Tibial nerve (tissue), 4 donors: ENCODE results near the gene PRRT4.

ENCODE experiments used
- EP300 ChIP-seq, 2 donors: sonication (generic); formaldehyde crosslinking; IDR thresholded peaks; one replicate each; pipeline ENCODE4 v1.6.1; 2017; ENCODE audit warnings: antibody characterized with exemption in 2 of 2, mild to moderate bottlenecking in 1 of 2
- POLR2A ChIP-seq, 2 donors: fragments of 450-650 bp; IDR thresholded peaks; one replicate each; pipeline ENCODE4 v1.6.1; 2017; ENCODE audit warnings: antibody characterized with exemption in 2 of 2, mild to moderate bottlenecking in 2 of 2, moderate library complexity in 2 of 2
- TF ChIP-seq, protein P1 (sequence below), 5 experiments: fragments of 200-600 bp in 3 of 5; fragments of 450-650 bp in 2 of 5; sonication (generic) in 3 of 5; IDR thresholded peaks; one replicate each; pipeline ENCODE4 v1.5.1; 2016 to 2019; ENCODE audit warnings: antibody characterized with exemption in 5 of 5, mild to moderate bottlenecking in 3 of 5, moderate library complexity in 2 of 5

DNA sequence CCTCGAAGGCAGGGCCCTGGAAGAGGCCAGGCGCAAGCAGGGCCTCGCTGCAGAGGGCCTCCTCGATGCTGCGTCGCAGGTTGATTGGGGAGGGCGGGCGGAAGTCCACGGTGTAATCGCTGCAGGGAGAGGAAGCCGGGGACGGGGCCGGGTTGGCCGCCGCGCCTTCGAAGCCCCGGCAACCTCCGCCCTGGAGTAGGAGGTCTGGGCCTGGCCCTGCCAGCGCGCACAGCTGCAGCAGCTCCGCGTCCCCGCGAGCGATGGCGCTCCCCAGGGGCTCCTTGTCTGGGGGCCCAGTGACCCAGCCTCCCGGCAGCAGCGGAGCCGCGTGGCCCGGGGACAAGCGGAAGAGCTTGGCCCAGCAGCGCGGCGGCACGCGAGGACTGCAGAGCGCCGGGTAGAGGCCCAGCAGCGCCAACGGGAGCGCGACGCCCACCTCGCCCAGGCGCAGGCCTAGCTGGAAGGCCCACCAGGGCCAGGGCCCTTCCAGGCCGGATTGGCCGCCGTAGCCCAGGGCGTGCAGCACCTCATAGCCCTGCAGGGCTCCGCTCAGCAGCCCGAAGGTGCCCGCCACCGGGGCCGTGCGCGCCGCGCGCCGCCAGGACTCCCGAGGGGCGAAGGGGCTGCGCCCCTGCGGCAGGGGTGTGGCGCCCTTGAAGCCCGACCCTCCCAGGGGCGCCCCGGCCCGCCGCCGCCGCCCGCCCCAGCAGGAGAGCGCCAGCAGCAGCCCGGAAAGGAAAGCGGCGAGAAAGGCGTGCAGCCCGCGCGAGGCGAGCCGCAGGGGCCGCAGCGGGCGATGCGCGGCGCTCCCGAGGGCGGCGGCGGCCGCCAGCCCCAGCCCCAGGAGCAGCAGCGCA is 10.0 kb downstream of the PRRT4 start:
- TF ChIP-seq, protein P1, sequence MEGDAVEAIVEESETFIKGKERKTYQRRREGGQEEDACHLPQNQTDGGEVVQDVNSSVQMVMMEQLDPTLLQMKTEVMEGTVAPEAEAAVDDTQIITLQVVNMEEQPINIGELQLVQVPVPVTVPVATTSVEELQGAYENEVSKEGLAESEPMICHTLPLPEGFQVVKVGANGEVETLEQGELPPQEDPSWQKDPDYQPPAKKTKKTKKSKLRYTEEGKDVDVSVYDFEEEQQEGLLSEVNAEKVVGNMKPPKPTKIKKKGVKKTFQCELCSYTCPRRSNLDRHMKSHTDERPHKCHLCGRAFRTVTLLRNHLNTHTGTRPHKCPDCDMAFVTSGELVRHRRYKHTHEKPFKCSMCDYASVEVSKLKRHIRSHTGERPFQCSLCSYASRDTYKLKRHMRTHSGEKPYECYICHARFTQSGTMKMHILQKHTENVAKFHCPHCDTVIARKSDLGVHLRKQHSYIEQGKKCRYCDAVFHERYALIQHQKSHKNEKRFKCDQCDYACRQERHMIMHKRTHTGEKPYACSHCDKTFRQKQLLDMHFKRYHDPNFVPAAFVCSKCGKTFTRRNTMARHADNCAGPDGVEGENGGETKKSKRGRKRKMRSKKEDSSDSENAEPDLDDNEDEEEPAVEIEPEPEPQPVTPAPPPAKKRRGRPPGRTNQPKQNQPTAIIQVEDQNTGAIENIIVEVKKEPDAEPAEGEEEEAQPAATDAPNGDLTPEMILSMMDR (IDR thresholded peaks at IDR 0.05) = no peak
- TF ChIP-seq POLR2A (IDR thresholded peaks at IDR 0.05) = no peak
- TF ChIP-seq EP300 (IDR thresholded peaks at IDR 0.05) = no peak
